ENCODE measurements around the gene TCOF1.

- TF ChIP-seq, protein P1, sequence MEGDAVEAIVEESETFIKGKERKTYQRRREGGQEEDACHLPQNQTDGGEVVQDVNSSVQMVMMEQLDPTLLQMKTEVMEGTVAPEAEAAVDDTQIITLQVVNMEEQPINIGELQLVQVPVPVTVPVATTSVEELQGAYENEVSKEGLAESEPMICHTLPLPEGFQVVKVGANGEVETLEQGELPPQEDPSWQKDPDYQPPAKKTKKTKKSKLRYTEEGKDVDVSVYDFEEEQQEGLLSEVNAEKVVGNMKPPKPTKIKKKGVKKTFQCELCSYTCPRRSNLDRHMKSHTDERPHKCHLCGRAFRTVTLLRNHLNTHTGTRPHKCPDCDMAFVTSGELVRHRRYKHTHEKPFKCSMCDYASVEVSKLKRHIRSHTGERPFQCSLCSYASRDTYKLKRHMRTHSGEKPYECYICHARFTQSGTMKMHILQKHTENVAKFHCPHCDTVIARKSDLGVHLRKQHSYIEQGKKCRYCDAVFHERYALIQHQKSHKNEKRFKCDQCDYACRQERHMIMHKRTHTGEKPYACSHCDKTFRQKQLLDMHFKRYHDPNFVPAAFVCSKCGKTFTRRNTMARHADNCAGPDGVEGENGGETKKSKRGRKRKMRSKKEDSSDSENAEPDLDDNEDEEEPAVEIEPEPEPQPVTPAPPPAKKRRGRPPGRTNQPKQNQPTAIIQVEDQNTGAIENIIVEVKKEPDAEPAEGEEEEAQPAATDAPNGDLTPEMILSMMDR (IDR thresholded peaks at IDR 0.05): no peak
- TF ChIP-seq POLR2AphosphoS5 (IDR thresholded peaks at IDR 0.05): no peak
Measured at GRCh38 chr5:150361301-150361700, 3.8 kb downstream of the TCOF1 start.

All from prostate gland (tissue), 2 donors.